Stimulated activated CD8-positive, alpha-beta memory T cell treated with anti-CD3 and anti-CD28 coated beads, Interleukin-7, amount 100 ng/mL, for 48 hours (primary cell): ENCODE measurements around the gene MECR.
"Not testable (repeated sequence)": the region's sequence is repeated elsewhere in the genome, so short reads cannot be mapped to it uniquely, and the experiment has no call there.

ENCODE experiments used
- DNase-seq, 2 donors: peaks; one replicate each; pipeline ENCODE4 v3.0.0-alpha.2; 2020; ENCODE audit warnings: low read depth in 1 of 2; ENCODE audit errors: extremely low read depth in 1 of 2

The MECR gene

DNA sequence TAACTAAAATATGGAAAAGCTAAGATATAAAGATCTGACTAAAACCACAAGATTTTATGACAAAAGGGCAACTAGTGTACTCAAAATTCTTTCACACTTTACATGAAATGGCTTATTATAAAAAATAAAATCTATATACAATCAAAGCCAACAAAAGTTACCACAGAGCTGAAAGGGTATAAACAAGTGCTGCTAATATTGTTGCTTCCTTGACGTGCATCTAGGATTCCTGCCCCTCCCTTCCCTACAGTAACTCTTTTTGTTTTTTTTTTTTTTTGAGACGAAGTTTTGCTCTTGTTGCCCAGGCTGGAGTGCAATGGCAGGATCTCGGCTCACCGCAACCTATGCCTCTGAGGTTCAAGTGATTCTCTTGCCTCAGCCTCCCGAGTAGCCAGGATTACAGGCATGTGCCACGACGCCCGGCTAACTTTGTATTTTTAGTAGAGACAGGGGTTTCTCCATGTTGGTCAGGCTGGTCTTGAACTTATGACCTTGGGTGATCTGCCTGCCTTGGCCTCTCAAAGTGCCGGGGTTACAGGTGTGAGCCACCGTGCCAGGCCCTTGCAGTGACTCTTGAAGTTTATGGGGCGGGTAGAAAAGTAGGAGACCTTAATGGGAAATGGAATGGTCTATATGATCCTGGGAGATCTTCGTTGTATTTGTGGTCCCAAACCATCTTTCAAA, 53.6 kb downstream of the MECR start:
- no peak for DNase-seq

DNA sequence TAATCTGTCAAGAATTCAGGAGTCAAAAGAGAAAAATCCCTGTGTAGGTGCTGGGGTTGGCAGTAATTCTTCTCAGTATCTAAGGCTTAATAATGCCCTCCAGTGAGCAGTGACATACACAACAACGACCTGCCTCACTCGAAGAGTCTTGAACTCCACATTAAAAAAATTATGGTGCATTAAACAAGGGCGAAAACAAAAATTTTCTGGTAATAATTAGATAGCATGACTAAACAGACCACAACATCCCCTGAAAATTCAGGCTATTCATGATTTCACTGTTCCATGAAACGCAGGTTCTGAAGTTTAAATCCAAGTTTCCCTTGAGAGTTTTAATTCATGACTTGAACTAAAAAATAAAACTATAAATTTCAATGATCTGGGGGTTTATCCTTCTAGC, 54.2 kb downstream of the MECR start:
- no peak for DNase-seq

DNA sequence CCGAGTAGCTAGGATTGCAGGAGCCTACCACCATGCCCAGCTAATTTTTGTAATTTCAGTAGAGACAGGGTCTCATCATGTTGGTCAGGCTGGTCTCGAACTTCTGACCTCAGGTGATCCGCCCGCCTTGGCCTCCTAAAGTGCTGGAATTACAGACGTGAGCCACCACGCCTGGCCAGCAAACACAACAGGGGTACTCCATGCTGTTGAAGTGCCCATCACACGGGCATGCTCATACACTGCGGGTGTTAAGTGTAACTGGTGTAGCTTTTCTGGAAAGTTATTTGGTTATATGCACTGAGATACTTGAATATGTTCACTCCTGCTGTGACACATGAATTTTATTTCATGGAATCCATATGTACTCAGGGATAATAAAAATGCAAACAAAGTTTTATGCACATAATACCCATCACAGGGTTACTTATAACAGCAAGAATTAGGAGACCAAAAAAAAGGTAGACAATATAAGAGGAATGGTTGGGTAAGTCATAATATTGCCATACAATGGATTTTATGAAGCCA, 58.3 kb downstream of the MECR start:
- DNase-seq: no peak

GRCh38 chr1:29171521-29171920, 59.2 kb downstream of the MECR start:
- no peak for DNase-seq

DNA sequence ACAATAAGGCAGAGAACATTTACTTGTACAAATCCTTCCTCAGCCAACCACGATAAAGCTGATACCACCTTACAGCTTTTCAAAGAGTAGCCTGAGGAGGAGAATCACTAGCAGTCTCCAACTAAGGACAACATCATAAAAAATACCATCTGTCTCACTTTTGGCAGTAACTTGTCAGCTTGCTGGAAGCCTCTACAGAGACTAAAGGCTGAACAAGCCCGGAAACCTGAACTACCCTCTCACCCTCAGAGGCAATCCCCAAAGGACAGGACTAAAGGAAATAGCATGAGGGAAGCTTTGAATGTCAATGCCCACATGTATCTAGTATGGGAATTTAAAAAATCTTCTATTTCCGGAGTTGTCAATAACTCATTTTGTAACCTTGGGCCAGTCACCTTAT, 59.6 kb downstream of the MECR start:
- no peak for DNase-seq

GRCh38 chr1:29169976-29170375, 60.8 kb downstream of the MECR start:
- no peak for DNase-seq

GRCh38 chr1:29167904-29168303, 62.8 kb downstream of the MECR start:
- no peak for DNase-seq

DNA sequence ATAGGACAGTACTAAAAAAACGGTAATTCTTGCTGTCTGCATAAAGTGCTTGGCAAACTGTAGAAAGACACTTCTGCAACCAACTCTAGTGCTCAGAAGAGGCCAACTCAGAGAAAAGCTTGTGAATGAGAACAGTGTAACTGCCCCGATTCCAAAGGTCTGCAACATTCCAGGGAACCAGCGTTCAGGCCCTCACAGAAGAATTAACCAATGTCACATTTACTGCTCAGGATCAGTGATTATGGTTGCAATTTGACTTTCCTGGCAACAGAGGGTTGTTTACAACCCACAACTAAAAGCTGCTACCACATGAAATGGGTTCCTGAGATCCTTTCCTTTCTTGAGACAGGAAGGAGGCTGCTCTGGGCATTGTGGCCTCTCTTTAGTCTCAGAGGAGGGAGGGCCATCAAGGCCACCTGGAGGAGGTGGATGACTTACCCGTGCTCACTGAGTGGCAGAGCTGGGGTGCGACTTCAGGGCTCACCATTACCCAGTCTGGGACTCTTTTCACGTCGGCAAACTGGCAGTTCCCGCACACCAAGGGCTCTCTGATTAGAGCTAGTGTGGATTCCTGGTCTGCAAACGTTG, 64.3 kb downstream of the MECR start:
- DNase-seq: no peak

DNA sequence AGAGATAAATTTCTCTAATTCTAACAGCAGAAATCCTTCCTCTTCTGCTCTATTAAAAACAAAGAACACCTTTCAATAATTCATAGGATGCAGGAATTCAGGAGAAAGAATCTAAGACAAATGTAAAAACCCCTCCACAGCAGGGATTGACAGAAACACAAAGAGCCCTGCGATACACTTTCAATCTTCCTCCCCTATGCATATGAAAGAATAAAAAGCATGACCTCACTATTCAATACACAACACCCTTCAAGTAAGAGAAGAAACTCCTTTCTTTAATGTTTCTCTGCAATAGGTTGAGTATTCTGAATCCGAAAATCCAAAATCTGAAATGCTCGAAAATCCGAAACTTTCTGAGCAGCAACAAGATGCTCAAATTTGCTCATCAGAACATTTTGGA, 66.1 kb downstream of the MECR start:
- DNase-seq: no peak

- no peak for DNase-seq
Observed at GRCh38 chr1:29162476-29163138, 68.1 kb downstream of the MECR start.

DNA sequence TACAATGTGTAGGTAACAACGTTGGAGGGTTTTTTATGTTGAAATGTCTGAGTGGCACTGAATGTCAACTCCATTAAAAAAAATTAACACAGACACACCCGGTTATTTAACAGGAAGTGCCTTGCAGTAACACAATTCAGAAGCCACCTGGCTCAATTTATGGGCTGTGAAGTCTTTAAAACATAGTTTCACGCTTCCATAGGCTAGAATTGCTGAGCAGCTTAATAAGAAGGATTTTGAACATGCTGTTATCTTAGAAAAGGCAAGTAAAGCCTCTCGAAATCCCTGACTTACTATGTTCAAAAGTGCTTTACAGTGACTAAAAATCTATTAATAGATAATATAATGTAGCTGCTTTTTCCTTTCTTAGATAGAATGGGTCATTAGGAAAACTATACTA, 68.7 kb downstream of the MECR start:
- no peak for DNase-seq

DNA sequence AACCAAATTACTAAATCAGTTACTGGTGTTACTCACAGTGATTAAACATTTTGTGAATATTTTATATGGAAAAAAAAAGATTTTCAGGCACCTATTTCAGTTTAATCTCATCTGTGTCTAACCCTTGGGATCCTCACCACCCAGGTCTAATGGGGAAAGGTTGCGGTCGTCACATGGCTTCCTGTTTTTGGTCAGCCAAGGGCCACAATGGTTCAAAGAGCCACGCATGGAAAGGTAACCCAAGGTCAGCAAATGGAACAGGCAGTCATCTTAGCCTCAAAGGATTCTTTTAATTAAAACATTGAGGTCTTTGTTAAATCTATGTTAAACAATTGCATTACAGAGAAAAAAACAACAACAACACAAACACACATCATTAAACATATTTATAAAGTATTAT, 71.0 kb downstream of the MECR start:
- DNase-seq: no peak

- DNase-seq: no peak
Observed at GRCh38 chr1:29157269-29157601, 73.5 kb downstream of the MECR start.

DNA sequence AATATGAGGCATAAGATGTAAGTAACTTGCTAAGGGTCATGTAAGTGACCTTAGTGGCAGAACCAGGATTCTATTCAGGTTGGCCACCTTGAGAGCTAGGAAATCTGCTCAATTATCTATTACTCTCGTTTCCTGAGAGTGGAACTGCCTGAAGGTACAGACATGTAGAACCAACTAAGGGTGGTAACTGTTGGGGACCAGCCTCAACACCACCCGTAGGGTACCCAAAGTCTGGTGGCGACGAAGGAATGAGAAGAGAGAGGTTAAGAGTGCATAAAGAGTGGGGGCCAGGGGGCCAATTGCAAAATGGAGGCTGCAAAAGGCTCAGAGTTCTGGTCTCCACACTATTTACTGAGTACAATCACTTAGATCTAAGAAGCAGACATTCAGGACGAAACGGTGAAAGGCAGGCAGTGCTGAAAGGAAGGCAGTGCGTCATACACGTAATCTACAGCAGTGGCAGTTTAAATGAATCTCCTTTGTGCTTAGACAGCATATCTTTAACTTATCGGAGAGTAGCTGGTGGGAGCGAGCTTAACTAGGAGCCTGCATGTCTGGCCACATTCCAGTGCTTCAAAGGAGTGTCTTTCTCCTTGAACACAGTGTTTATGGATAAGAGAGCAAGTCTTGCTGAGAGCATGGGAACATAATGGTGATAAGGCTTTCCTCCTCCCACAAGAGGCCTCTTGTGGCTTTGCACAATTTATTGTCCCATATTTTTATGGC, 74.0 kb downstream of the MECR start:
- DNase-seq: no peak

DNA sequence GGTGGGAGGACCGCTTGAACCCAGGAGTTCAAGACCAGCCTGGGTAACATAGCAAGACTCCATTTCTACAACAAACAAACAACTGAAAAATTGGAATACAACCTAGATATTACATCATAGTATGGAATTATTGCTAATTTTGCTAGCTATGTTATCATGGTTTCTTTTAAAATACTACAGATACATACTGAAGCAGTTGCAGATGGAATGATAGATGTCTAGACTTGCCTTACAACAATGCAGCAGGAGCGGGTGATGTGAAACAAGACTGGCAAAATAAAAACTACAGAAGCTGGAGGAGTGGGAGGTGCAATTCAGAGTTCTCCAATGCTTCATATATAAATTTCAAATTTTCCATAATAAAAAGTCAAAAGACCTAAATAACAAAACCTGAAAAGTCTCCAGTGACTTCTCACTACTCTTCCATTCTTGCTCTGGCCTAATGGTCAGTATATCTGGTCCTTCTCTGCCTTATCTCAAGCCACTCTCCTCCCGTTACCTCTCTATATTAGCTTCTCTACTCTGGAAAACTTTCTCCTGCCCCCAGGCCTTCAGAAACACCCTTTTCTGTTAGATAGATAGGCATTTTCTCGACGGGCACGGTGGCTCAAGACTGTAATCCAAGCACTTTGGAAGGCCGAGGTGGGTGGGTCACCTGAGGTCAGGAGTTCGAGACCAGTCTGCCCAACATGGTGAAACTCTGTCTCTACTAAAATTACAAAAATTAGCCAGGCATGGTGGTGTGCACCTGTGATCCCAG, 78.5 kb downstream of the MECR start:
- DNase-seq: no peak

GRCh38 chr1:29150346-29150745, 80.4 kb downstream of the MECR start:
- DNase-seq: not testable (repeated sequence)

DNA sequence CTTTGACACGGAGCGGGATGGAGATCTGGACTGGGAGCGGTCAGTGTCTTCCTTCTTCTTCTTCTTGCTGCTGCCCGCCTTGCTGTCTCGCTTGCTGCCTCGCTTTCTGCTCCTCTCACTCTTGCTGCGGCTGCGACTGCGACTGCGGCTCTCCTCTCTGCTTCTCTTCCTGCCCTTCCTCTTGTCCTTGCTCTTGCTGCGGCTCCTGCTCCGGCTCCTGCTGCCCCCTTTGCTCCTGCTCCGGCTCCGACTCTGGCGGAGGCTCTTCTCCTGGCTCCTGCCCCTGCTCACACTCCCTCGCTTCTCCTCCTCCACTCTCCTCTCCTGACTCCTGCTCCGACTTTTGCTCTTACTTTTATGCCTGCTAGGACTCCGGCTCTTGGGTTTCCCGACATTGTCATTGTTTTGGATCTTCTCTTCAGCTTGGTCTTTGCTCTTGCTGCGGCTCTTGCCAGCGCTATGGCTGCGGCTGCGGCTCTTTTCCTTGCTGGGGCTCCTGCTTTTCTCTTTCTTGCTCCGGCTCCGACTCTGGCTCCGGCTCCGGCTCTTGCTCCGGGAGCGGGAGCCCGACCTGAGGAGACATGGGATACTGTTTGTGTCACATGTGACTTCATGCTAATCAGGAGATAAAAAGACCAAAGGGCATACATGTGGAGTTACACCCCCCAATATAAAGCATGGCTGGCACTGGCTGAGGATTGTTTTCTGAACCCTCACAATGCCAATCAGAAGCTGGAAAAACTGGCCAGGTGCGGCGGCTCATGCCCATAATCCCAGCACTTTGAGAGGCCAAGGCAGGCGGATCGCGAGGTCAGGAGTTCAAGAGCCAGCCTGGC, 81.9 kb downstream of the MECR start:
- no peak for DNase-seq

GRCh38 chr1:29145739-29146437, 84.8 kb downstream of the MECR start:
- DNase-seq: no peak

DNA sequence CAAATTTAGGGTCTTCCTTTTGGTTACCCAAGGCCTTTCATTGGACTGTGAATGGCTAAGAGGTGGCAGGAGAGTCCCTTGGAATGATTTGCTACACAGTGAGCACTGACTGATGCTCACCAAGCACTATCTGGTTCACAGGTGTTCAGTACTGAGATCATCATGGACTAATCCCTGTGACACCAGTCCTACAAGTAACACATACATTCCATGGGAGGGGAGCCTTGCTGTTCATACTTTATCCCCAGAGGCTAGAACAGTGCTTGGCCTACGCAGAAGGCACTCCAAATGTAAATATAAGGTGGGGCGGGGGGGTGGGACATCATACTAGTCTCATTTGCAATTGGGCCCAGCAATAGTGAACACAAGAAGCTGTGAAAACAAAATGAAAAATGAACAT, 86.6 kb downstream of the MECR start:
- DNase-seq: no peak
